Spleen (tissue), 7 donors: ENCODE measurements around the gene BRD8.

Experiments used
- POLR2A ChIP-seq, 3 donors: fragments of 450-650 bp; IDR thresholded peaks; one replicate each; pipeline ENCODE4 v1.5.1; 2017; ENCODE audit warnings: antibody characterized with exemption in 3 of 3, mild to moderate bottlenecking in 1 of 3
- POLR2AphosphoS5 ChIP-seq, 3 donors: sonication (generic); formaldehyde crosslinking; IDR thresholded peaks; one replicate each; pipeline ENCODE4 v1.5.1; 2017; ENCODE audit warnings: antibody characterized with exemption in 3 of 3
- TF ChIP-seq, protein P1 (sequence below), 11 experiments: fragments of 200-600 bp in 7 of 11; fragments of 450-650 bp in 4 of 11; sonication (generic) in 4 of 11; IDR thresholded peaks in 8 of 11; conservative IDR thresholded peaks in 3 of 11; 1 replicate in 7 of 11; 2 replicates in 4 of 11; pipeline versions ENCODE4 v1.4.0 to v1.8.0; 2016 to 2021; ENCODE audit warnings: antibody characterized with exemption in 11 of 11, inconsistent platforms in 4 of 11, mild to moderate bottlenecking in 1 of 11
- donor health status: DM: no; HTN: no; CAD: no; lungs with moderate emphysema.
- donor health status: DM: no; HTN: no; CAD: no.
- donor health status: DM: no; HTN: no; CAD: no.

DNA sequence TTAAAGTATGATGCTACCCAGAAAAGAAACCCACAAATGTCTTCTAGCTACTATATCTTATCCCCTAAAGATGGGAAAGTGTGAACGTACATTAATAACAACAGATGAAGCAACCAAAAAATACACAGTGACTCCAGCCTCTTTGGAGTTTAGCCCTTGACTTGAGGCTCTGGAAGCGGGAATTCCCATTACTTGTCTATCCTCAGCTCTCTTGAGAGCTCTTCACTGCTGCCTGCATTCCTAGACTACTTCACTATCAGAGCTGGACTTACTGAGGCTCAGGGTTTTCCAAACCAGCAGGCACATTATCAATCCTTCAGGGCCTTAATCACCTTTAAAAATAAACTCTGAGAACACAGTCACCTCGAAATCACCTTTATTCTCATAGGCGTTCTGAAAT, 38.2 kb downstream of the BRD8 start:
- no peak for TF ChIP-seq POLR2AphosphoS5 (IDR thresholded peaks at IDR 0.05)
- TF ChIP-seq, protein P1, sequence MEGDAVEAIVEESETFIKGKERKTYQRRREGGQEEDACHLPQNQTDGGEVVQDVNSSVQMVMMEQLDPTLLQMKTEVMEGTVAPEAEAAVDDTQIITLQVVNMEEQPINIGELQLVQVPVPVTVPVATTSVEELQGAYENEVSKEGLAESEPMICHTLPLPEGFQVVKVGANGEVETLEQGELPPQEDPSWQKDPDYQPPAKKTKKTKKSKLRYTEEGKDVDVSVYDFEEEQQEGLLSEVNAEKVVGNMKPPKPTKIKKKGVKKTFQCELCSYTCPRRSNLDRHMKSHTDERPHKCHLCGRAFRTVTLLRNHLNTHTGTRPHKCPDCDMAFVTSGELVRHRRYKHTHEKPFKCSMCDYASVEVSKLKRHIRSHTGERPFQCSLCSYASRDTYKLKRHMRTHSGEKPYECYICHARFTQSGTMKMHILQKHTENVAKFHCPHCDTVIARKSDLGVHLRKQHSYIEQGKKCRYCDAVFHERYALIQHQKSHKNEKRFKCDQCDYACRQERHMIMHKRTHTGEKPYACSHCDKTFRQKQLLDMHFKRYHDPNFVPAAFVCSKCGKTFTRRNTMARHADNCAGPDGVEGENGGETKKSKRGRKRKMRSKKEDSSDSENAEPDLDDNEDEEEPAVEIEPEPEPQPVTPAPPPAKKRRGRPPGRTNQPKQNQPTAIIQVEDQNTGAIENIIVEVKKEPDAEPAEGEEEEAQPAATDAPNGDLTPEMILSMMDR (IDR thresholded peaks at IDR 0.05 in 8 of 11, conservative IDR thresholded peaks at IDR 0.05 in 3 of 11): no peak
- no peak for TF ChIP-seq POLR2A (IDR thresholded peaks at IDR 0.05)
